Measurements from ENCODE around the gene RFX7. TPM values are rescaled to one million over a fixed set of nuclear protein-coding genes. Genes with fewer than 3 reads are reported as not detected.

Gene RFX7
- total and polyA plus RNA-seq, 9 donors = 3.0 to 19.5 (median 14.8) TPM

DNA sequence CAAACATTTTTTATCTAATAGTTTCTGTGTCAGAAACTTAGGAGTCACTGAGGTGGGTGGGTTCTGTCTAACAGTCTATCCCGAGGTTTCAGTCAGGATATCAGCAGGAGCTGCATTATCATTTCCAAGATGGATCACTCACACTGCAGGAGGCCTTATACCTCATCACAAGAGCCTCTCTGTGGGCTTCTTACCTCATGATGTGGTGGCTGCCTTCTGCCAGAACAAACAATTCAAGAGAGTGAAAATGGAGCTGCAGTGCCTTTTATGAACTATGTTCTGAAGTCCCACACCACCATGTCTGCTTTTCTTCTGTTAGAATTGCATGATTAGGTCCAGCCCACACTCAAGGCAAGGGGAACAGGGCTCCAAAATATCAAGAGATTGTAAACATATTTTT, 27.9 kb downstream of the RFX7 start:
- Histone ChIP-seq H3K27ac (no peak overlapping the region), H3K27me3 (no peaks in the 10 kb centered on the region), H3K4me1 (ENCODE audit: insufficient read depth) (no peaks in the 10 kb centered on the region), H3K9me3 (no peaks in the 10 kb centered on the region), H3K36me3 (no peaks in the 10 kb centered on the region), H3K4me3 (no peak overlapping the region)
- no peak for TF ChIP-seq POLR2A (IDR thresholded peaks at IDR 0.05)
- TF ChIP-seq, protein P1, sequence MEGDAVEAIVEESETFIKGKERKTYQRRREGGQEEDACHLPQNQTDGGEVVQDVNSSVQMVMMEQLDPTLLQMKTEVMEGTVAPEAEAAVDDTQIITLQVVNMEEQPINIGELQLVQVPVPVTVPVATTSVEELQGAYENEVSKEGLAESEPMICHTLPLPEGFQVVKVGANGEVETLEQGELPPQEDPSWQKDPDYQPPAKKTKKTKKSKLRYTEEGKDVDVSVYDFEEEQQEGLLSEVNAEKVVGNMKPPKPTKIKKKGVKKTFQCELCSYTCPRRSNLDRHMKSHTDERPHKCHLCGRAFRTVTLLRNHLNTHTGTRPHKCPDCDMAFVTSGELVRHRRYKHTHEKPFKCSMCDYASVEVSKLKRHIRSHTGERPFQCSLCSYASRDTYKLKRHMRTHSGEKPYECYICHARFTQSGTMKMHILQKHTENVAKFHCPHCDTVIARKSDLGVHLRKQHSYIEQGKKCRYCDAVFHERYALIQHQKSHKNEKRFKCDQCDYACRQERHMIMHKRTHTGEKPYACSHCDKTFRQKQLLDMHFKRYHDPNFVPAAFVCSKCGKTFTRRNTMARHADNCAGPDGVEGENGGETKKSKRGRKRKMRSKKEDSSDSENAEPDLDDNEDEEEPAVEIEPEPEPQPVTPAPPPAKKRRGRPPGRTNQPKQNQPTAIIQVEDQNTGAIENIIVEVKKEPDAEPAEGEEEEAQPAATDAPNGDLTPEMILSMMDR (IDR thresholded peaks at IDR 0.05) = no peak
- TF ChIP-seq EP300 (IDR thresholded peaks at IDR 0.05) = no peak
- DNase-seq = no peak
- intact Hi-C loops (cut with DNase I) = no loop called here
- 79 to 84% (median 80%) methylated on average over 1 of the region's 1 CpG for WGBS, 3 donors

DNA sequence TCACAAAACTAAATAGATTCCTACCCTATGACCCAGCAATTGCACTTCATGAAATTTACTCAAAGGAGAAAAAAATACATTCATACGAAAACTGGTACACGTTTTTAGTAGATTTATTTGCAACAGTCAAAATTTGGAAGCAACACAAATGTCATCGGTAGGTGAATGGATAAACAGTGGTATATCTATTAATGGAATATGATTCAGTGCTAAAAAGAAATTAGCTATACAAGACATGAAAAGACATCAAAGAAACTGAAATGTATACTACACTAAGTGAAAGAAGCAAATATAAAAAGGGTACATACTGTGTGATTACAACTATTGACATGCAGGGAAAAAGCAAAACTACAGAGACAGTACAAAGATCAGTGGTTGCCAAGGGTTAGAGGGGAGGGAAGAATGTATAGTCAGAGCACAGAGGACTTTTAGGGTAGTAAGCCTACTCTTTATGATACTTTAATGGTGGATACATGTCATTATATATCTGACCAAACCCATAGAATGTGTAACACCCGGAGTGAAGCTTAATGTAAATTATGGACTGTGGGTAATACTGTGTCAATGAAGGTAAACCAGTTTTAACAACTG, 31.6 kb downstream of the RFX7 start:
- WGBS, 3 donors = 95 to 97% (median 95%) methylated on average over 4 of the region's 4 CpGs
- TF ChIP-seq POLR2A (IDR thresholded peaks at IDR 0.05) = no peak
- no peak for TF ChIP-seq EP300 (IDR thresholded peaks at IDR 0.05)
- TF ChIP-seq, protein P1 (IDR thresholded peaks at IDR 0.05) = no peak
- intact Hi-C loops (cut with DNase I) = no loop called here

DNA sequence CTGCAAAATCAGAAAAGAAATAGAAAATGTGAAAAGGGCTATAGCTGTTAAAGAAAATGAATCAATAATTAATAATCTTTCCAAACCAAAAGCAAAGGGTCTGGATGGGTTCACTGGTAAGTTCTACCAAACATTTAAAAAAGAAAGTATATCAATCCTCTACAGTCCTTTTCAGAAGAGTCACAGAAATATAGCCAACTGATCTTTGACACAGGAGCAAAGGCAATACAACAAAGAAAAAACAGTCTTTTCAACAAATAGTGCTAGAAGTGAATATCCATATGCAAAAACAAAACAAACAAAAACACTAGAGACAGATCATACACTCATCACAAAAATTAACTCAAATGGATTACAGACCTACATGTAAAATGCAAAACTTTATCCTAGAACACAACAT, 32.6 kb downstream of the RFX7 start:
- H3K9me3 ChIP-seq = no peaks in the 10 kb centered on the region
- H3K4me1 ChIP-seq (ENCODE audit: insufficient read depth) = peaks cover 1% of the 10 kb centered on the region
- H3K27ac ChIP-seq = no peak overlapping the region
- no peak for DNase-seq
- no peak overlapping the region for H3K4me3 ChIP-seq
- TF ChIP-seq, protein P1 (IDR thresholded peaks at IDR 0.05) = no peak
- H3K27me3 ChIP-seq = no peaks in the 10 kb centered on the region
- intact Hi-C loops (cut with DNase I) = no loop called here
- no peaks in the 10 kb centered on the region for H3K36me3 ChIP-seq

More for the DNA sequence above, 31.6 kb downstream of the RFX7 start:
- peaks cover 1% of the 10 kb centered on the region for H3K4me1 ChIP-seq (ENCODE audit: insufficient read depth)
- DNase-seq = no peak
- no peaks in the 10 kb centered on the region for H3K36me3 ChIP-seq
- no peak overlapping the region for H3K4me3 ChIP-seq
- no peak overlapping the region for H3K27ac ChIP-seq
- no peaks in the 10 kb centered on the region for H3K27me3 ChIP-seq
- H3K9me3 ChIP-seq = no peaks in the 10 kb centered on the region

DNA sequence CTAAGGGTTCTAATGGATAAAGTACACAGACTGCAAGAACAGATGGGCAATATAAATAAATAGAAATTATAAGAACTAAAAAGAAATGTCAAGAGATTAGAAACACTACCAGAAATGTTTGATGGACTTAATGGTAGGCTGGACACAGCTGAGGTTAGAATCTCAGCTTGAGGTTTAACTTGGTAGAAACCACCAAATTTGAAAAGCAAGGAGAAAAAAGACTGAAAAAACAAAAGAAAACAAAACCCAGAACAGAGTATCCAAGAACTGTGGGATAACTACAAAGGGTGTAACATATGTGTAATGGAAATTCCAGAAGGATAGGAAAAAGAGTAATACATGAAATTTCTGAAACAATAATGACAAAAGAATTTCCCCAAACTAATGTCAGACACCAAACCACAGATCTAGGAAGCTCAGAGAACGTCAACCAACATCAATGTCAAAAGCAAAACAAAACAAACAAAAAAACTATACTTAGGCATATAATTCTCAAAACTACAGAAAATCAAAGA, 35.0 kb downstream of the RFX7 start:
- TF ChIP-seq POLR2A (IDR thresholded peaks at IDR 0.05) = no peak
- TF ChIP-seq, protein P1 (IDR thresholded peaks at IDR 0.05) = no peak
- no peak for TF ChIP-seq EP300 (IDR thresholded peaks at IDR 0.05)
- H3K4me3 ChIP-seq = no peak overlapping the region
- no peaks in the 10 kb centered on the region for H3K27me3 ChIP-seq
- no peaks in the 10 kb centered on the region for H3K9me3 ChIP-seq
- no peak for DNase-seq
- H3K4me1 ChIP-seq (ENCODE audit: insufficient read depth) = peaks cover 4% of the 10 kb centered on the region
- intact Hi-C loops (cut with DNase I) = no loop called here
- no peaks in the 10 kb centered on the region for H3K36me3 ChIP-seq
- 77 to 85% (median 79%) methylated on average over 1 of the region's 1 CpG for WGBS, 3 donors
- H3K27ac ChIP-seq = no peak overlapping the region
